T-helper 2 cell treated with Interferon-gamma antibody and Interleukin-4, amounts not matched to agents 100 ng/mL and 5 ng/mL, for 36 hours (primary cell): ENCODE measurements around the gene BET1. TPM values are rescaled to one million over a fixed set of nuclear protein-coding genes. Genes with fewer than 3 reads are reported as not detected.

Experiments used
- intact Hi-C: fragments of 100-400 bp; cut with micrococcal nuclease; formaldehyde crosslinking; loops from one replicate; pipeline ENCODE4 v1.15.1; 2023
- total RNA-seq: library from RNA; stranded (reverse); gene quantifications from 2 replicates; pipeline ENCODE4 v1.2.3, GENCODE V29; 2022

The BET1 gene
- total RNA-seq, 1 donor from 2014 or later = 21.4 TPM

GRCh38 chr7:93958651-93959050 lies 45.5 kb downstream of the BET1 start:
- intact Hi-C loops = no loop called here

GRCh38 chr7:93958216-93958615 lies 45.9 kb downstream of the BET1 start:
- intact Hi-C loops = no loop called here

GRCh38 chr7:93957767-93958166 lies 46.4 kb downstream of the BET1 start:
- intact Hi-C loops = no loop called here

GRCh38 chr7:93955304-93955703 lies 48.9 kb downstream of the BET1 start:
- intact Hi-C loops = no loop called here

- intact Hi-C loops = no loop called here
These were observed 54.7 kb downstream of the BET1 start for GRCh38 chr7:93949423-93949822.

GRCh38 chr7:93948873-93949272 lies 55.3 kb downstream of the BET1 start:
- intact Hi-C loops = no loop called here

GRCh38 chr7:93948106-93948505 lies 56.0 kb downstream of the BET1 start:
- intact Hi-C loops = no loop called here

GRCh38 chr7:93945756-93946535 lies 58.2 kb downstream of the BET1 start:
- intact Hi-C loops = no loop called here

- intact Hi-C loops = no loop called here
These were observed 59.1 kb downstream of the BET1 start for GRCh38 chr7:93945083-93945482.

- intact Hi-C loops = no loop called here
These were observed 59.5 kb downstream of the BET1 start for GRCh38 chr7:93944673-93945072.

GRCh38 chr7:93943816-93944540 lies 60.2 kb downstream of the BET1 start:
- intact Hi-C loops = no loop called here

Other genes with a start within 250 kb of the BET1 start
- not detected in 2 replicates for gene TFPI2, start 113.6 kb downstream of the BET1 start, total RNA-seq
- gene GNGT1, start 97.8 kb downstream of the BET1 start, total RNA-seq = not detected in 2 replicates
- gene GNG11, start 82.6 kb downstream of the BET1 start, total RNA-seq = not detected in 2 replicates